C4-2B (cell line): ENCODE results near the gene ADGRB2.
A peak's percentile ranks its signal among the peaks of the same experiment; 100 is the strongest.

ENCODE experiments used
- H3K27ac ChIP-seq: fragments of 450-650 bp; 2 replicates; pipeline ENCODE4 v1.5.1; 2017
- ZFX ChIP-seq: fragments of 450-650 bp; IDR thresholded peaks from 2 replicates; pipeline ENCODE4 v1.6.1; 2017
- TF ChIP-seq, protein P1 (sequence below): fragments of 450-650 bp; conservative IDR thresholded peaks from 2 replicates; pipeline ENCODE4 v1.5.1; 2017; ENCODE audit warnings: mild to moderate bottlenecking

Gene ADGRB2

DNA sequence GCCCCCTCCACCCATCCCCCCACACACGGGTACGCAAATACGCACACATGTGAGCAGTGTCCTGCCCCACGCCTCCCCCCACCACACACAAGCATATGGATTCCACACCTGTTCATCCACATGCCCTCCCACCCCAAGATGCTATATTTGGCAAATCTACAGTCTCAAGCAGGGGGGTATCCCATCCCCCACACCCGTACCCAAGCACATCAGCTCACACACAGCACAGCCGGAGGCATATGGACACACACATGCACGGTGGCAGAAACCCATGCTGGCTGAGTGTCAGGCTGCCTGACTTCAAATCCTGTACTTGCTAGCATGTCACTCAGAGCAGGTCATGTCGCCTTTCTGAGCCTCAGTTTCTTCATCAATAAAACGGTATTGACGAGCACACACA lies 70.9 kb downstream of the ADGRB2 start:
- TF ChIP-seq ZFX = no peak
- TF ChIP-seq, protein P1, sequence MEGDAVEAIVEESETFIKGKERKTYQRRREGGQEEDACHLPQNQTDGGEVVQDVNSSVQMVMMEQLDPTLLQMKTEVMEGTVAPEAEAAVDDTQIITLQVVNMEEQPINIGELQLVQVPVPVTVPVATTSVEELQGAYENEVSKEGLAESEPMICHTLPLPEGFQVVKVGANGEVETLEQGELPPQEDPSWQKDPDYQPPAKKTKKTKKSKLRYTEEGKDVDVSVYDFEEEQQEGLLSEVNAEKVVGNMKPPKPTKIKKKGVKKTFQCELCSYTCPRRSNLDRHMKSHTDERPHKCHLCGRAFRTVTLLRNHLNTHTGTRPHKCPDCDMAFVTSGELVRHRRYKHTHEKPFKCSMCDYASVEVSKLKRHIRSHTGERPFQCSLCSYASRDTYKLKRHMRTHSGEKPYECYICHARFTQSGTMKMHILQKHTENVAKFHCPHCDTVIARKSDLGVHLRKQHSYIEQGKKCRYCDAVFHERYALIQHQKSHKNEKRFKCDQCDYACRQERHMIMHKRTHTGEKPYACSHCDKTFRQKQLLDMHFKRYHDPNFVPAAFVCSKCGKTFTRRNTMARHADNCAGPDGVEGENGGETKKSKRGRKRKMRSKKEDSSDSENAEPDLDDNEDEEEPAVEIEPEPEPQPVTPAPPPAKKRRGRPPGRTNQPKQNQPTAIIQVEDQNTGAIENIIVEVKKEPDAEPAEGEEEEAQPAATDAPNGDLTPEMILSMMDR = no peak
- no peak overlapping the region for H3K27ac ChIP-seq

DNA sequence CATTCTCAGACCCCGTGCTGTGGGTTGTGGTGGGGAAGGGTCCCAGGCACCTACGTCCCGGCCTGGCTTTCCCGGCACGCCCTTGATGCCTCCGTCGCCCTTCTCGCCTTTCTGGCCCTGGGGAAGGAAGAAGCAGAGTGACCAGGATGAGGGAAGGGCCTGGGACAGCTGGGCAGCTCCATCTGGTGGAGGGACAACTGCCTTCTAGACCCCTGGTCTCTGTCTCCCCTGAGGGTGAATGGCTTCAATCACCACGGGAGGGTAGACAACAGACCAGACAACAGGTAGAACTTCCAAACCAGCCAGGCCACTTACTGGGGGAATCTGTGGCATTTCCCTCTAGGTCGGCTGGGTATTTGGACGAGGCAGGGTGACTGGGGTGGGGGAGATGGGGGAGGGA lies 72.2 kb downstream of the ADGRB2 start:
- H3K27ac ChIP-seq = no peak overlapping the region
- TF ChIP-seq ZFX = no peak
- TF ChIP-seq, protein P1 = no peak

DNA sequence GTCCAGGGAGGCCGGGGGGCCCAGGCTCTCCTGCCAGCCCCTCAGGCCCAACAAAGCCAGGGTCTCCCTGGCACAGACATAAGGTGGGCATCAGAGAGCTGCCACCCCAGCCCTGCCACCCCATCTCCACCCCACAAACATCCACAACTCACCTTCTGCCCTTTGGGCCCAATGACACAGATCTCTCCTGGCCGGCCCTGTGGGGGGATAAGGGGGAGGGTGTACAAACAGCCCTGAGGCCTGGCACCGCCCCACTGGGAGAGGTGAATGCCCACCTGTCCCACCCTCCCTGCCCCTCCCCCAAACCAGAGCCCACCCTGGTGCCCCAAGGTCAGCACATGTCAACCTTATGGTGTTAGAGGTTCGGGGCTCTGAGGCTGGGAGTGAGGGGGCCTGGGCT lies 72.7 kb downstream of the ADGRB2 start:
- no peak overlapping the region for H3K27ac ChIP-seq
- TF ChIP-seq, protein P1 = no peak
- TF ChIP-seq ZFX = no peak

DNA sequence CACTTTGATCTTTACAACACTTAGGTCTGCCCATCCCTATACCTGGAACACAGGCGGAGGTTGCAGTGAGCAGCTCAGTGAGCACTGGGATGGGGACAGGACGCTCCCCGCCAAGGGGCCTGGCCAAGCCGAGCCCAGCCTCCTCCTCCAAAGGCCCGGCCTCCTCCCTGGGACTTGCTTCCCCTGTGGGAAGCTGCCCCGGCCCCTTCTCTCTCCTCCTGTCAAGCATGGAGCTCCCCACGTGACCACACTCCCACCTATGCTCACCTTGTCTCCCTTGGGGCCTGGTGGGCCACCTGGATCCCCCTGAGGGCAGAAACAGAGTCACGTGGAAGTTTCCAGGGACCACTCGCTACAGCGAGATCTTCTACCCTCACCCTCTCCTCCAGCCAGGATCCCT lies 73.2 kb downstream of the ADGRB2 start:
- H3K27ac ChIP-seq = no peak overlapping the region
- TF ChIP-seq, protein P1 = no peak
- no peak for TF ChIP-seq ZFX

DNA sequence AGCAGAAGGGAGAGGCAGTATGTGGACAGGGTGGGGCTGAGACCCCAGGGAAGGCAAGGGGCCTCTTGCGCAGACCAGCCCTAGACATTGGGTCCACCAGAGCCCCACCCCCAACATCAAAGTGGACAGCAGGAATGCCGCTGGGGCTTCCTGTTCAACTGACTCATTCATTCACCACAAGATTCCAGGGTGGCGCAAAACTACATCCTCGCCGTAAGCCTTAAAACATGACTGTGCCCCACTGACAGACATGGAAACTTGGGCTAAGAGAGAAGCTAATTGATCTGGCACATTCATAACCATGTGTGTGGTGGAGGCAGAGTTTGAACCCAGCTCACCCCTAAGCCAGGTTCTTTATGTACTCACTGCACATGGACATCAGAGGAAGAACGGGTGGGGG lies 74.3 kb downstream of the ADGRB2 start:
- no peak overlapping the region for H3K27ac ChIP-seq
- TF ChIP-seq ZFX = no peak
- TF ChIP-seq, protein P1 = no peak

DNA sequence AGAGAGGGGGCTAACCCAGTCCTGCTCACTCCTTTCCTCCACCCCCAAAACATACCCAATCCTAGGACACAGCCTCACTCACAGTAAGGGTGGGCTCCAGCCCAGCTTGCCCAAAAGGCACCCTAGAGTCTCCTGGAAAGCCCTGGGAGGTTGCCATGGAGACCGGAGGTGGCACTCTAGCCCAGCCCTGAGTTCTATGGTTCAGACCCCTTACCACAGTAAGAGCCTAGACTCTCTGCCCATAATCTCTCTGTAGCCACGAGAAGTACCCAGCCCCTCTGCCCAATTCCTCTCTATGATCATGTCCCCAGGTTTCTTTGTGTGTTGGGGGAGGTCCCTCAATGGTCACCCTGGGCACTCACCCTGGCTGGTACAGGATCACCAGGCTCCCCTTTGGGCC lies 74.8 kb downstream of the ADGRB2 start:
- no peak overlapping the region for H3K27ac ChIP-seq
- TF ChIP-seq, protein P1 = no peak
- no peak for TF ChIP-seq ZFX

DNA sequence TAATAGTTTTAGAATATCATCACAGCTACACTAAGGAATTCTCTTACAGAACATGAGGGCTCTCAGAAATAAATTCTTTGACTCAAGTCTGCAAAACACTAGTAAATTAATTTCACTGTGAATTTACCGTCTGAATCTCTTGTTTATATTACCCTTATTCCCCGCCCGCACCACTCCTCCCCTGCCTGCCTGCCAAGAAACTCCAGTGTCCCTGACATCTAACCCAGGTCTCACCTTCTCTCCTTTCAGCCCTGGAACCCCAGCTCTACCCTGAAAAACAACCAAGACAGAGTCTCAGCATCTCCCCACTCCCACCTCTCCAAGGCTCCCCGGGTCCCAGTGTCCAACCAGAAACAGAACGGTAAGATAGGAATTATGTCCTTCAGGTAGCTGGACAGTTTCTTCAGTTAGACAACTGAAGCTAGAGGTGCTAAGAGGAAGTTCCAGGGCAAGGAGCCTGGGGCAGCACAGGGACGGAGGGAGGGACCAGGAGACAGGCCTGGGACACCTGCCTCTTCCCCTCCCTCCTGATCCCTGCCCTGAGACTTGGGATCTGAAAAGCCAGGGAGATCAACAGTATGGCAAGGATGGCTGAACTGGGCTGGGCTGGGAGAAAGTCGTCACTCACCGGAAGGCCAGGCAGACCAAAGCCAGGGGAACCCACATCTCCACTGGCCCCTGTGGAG lies 75.8 kb downstream of the ADGRB2 start:
- TF ChIP-seq, protein P1 = no peak
- no peak for TF ChIP-seq ZFX
- H3K27ac ChIP-seq = peak overlapping the region; percentile 15; the same call in 1 of the 2 replicates
